ENCODE measurements around the gene CACFD1. TPM values are rescaled to one million over a fixed set of nuclear protein-coding genes. Genes with fewer than 3 reads are reported as not detected.
A peak's percentile ranks its signal among the peaks of the same experiment; 100 is the strongest.

CACFD1 gene
- total RNA-seq, 1 donor from 2014 or later = 15.0 TPM

DNA sequence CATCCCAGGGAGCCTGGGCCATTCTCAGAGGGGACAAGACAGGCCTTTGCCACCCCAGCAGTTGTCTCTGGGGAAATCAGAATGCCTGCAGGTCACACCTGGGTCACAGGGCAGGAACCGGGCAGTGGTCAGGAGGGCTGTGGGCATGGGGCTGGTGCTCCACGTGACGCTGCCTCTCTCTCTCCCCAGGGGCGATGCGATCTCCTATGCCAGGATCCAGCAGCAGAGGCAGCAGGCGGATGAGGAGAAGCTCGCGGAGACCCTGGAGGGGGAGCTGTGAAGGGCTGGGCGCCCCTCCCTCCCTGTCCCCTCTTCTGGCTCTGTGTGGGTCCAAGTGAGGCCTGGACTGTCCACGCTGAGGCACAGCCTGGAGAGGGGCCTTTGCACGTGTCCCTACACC, 8.6 kb downstream of the CACFD1 start:
- ChIA-PET CTCF (no interaction called here), POLR2A (interaction anchor here (1.5 to 2.1 kb wide), 3 partner anchors 8 to 92 kb away, joined by 5 read pairs; partner anchors contain the start of genes CACFD1 and STKLD1)
- Mint-ChIP-seq H3K4me3 (no peak overlapping the region), H3K4me1 (no peaks in the 10 kb centered on the region), H3K9me3 (no peaks in the 10 kb centered on the region), H3K27ac (no peak overlapping the region), H3K27me3 (no peaks in the 10 kb centered on the region), H3K36me3 (ENCODE audit: low read depth) (peaks cover 30% of the 10 kb centered on the region)
- ATAC-seq (ENCODE audit: low read depth) (no peak), DNase-seq (no peak)
- intact Hi-C loops (cut with micrococcal nuclease) = no loop called here
- TF ChIP-seq, protein P1, sequence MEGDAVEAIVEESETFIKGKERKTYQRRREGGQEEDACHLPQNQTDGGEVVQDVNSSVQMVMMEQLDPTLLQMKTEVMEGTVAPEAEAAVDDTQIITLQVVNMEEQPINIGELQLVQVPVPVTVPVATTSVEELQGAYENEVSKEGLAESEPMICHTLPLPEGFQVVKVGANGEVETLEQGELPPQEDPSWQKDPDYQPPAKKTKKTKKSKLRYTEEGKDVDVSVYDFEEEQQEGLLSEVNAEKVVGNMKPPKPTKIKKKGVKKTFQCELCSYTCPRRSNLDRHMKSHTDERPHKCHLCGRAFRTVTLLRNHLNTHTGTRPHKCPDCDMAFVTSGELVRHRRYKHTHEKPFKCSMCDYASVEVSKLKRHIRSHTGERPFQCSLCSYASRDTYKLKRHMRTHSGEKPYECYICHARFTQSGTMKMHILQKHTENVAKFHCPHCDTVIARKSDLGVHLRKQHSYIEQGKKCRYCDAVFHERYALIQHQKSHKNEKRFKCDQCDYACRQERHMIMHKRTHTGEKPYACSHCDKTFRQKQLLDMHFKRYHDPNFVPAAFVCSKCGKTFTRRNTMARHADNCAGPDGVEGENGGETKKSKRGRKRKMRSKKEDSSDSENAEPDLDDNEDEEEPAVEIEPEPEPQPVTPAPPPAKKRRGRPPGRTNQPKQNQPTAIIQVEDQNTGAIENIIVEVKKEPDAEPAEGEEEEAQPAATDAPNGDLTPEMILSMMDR (IDR thresholded peaks at IDR 0.05) = no peak

DNA sequence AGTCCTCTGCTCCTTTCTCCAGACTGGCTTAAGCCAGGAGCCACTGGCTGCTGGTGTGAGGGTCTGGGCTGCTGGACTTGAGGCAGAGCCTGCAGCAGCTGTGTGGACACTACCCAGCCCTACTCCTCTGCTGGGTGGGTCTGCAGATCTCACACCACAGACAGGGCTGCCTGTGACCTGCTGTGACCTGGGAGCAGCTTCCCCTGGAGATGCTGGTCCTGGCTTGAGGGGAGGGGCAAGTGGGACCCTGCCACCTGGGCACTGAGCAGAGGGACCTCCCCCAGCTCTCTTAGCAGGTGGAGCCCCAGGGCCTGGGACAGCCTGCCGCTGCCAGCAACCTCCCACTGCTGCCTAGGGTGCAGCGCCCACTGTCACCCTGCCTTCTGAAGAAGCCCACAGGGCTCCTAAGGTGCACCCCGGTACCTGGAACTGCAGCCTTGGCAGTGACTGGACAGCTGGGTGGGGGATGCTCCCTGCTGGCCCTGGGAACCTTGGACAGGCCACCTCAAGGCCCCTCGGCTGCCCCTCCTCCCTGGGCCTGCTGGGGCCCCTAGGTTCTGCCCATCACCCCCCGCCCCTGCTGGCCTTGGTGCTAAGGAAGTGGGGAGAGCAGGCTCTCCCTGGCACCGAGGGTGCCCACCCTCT, 9.1 kb downstream of the CACFD1 start:
- no peaks in the 10 kb centered on the region for H3K27me3 Mint-ChIP-seq
- H3K4me3 Mint-ChIP-seq = no peak overlapping the region
- TF ChIP-seq, protein P1 (IDR thresholded peaks at IDR 0.05) = no peak
- H3K36me3 Mint-ChIP-seq (ENCODE audit: low read depth) = peaks cover 27% of the 10 kb centered on the region
- no peak overlapping the region for H3K27ac Mint-ChIP-seq
- intact Hi-C loops (cut with micrococcal nuclease) = no loop called here
- ATAC-seq (ENCODE audit: low read depth) (no peak), DNase-seq (no peak)
- POLR2A ChIA-PET = interaction anchor here (0.9 to 2.1 kb wide), 4 partner anchors 8 to 92 kb away, joined by 4 to 5 read pairs (median 5); partner anchors contain the start of genes CACFD1 and STKLD1
- no peaks in the 10 kb centered on the region for H3K4me1 Mint-ChIP-seq
- H3K9me3 Mint-ChIP-seq = no peaks in the 10 kb centered on the region
- CTCF ChIA-PET = no interaction called here

DNA sequence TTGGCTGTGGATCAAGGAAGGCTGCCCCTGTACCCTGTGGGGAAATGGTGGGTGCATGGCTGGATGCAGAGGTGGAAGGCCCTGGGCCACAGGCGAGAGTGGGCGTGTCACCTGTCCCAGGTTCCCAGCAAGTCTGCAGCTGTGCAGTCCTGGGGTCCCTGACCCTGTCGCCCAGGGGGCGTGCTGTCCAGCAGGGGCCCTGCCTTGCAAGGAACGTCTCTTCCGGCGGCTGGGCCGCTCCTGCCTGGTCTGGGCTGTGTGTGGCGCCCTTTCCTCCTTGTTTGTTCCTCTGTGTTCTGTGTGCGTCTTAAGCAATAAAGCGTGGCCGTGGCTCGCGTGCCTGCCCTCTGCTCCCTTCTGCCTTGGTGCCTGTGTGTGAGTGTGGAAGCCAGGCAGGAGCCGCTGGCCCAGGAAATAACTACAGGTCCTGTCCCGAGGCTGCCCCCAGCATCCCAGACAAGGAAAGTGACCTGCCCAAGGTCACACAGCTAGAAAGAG, 10.7 kb downstream of the CACFD1 start:
- Mint-ChIP-seq H3K27me3 (no peaks in the 10 kb centered on the region), H3K36me3 (ENCODE audit: low read depth) (peaks cover 27% of the 10 kb centered on the region), H3K4me1 (peaks cover 6% of the 10 kb centered on the region), H3K27ac (no peak overlapping the region), H3K9me3 (no peaks in the 10 kb centered on the region), H3K4me3 (no peak overlapping the region)
- TF ChIP-seq, protein P1 (IDR thresholded peaks at IDR 0.05) = no peak
- intact Hi-C loops (cut with micrococcal nuclease) = no loop called here
- no peak for DNase-seq
- ChIA-PET CTCF (no interaction called here), POLR2A (no interaction called here)
- peak; percentile 19 for ATAC-seq (ENCODE audit: low read depth)

DNA sequence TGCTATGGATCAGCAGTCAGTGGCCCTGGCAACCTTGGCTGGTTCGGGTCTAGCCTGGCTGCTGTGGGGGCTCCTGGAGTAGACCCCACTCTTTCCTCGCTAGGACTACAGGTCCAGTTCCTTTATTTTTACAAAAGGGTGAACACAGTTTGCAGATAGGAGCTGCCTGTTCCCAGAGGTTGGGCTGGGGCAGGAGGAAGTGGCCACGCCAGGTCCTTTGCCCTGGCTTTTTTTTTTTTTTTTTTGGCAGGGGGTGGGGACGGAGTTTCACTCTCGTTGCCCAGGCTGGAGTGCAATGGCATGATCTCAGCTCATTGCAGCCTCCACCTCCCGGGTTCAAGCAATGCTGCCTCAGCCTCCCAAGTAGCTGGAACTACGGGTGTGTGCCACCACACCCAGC, 11.2 kb downstream of the CACFD1 start:
- H3K27me3 Mint-ChIP-seq = no peaks in the 10 kb centered on the region
- ChIA-PET CTCF (no interaction called here), POLR2A (no interaction called here)
- no peak for DNase-seq
- peaks cover 6% of the 10 kb centered on the region for H3K4me1 Mint-ChIP-seq
- ATAC-seq (ENCODE audit: low read depth) = no peak
- TF ChIP-seq, protein P1 (IDR thresholded peaks at IDR 0.05) = no peak
- H3K27ac Mint-ChIP-seq = no peak overlapping the region
- H3K4me3 Mint-ChIP-seq = no peak overlapping the region
- H3K36me3 Mint-ChIP-seq (ENCODE audit: low read depth) = peaks cover 30% of the 10 kb centered on the region
- intact Hi-C loops (cut with micrococcal nuclease) = no loop called here
- no peaks in the 10 kb centered on the region for H3K9me3 Mint-ChIP-seq

DNA sequence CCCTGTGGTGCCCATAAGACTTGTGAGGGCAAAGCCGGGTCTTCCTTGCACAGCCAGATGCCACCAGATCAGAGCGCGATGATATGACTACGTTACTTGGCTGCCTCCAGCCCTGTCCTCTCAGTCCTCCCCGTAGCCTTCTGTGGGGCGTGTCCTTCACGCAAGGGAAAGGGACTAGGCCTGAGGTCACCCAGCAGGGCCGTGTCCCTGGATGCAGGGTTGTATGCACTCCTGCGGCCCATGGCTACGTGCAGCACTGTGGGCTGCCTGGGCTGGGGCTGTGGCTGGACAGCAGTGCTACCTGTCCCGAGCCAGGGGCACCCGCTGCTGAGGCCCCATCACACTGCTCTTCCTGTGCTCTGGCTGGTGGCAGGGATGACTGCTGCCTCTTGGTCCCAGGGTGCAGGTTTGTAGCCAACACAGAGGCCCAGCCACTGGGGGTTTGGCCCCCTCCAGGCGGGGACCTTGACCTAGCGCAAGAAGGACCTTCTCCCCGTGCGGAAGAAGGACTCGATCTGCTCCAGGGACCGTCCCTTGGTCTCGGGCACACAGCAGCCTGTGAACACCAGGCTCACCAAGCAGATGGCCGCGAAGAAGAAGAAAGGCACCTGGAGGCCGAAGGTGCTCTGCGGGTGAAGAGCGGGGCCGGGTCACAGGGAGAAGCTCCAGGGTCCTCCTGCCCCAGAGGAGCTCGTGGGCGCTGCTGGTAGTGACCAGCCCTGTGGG, 11.9 kb downstream of the CACFD1 start:
- Mint-ChIP-seq H3K9me3 (no peaks in the 10 kb centered on the region), H3K27ac (no peak overlapping the region), H3K36me3 (ENCODE audit: low read depth) (peaks cover 37% of the 10 kb centered on the region), H3K27me3 (no peaks in the 10 kb centered on the region), H3K4me3 (no peak overlapping the region), H3K4me1 (peaks cover 13% of the 10 kb centered on the region)
- intact Hi-C loops (cut with micrococcal nuclease) = no loop called here
- TF ChIP-seq, protein P1 (IDR thresholded peaks at IDR 0.05) = no peak
- POLR2A ChIA-PET = no interaction called here
- ATAC-seq (ENCODE audit: low read depth) (no peak), DNase-seq (no peak)
- CTCF ChIA-PET = no interaction called here
